GM12875 (cell line): ENCODE measurements around the gene CABP4.
A peak's percentile ranks its signal among the peaks of the same experiment; 100 is the strongest.

ENCODE experiments used
- H3K4me3 ChIP-seq: one replicate; pipeline ENCODE4 v1.5.1; 2011; ENCODE audit warnings: low read depth, low read length, control low read depth
- TF ChIP-seq, protein P1 (sequence below): IDR thresholded peaks from 2 replicates; pipeline ENCODE4 v1.5.1; 2011; ENCODE audit warnings: low read depth, mild to moderate bottlenecking, control low read depth, inconsistent platforms, low read length, moderate library complexity, borderline replicate concordance; ENCODE audit not compliant: insufficient read depth

The CABP4 gene

GRCh38 chr11:67455054-67455453 lies at the start of gene CABP4:
CABP4 (plus strand) TSS chr11:67455354; CDS start chr11:67455424, 70 bp downstream.
- H3K4me3 ChIP-seq: no peak within 1 kb of the TSS
- TF ChIP-seq, protein P1, sequence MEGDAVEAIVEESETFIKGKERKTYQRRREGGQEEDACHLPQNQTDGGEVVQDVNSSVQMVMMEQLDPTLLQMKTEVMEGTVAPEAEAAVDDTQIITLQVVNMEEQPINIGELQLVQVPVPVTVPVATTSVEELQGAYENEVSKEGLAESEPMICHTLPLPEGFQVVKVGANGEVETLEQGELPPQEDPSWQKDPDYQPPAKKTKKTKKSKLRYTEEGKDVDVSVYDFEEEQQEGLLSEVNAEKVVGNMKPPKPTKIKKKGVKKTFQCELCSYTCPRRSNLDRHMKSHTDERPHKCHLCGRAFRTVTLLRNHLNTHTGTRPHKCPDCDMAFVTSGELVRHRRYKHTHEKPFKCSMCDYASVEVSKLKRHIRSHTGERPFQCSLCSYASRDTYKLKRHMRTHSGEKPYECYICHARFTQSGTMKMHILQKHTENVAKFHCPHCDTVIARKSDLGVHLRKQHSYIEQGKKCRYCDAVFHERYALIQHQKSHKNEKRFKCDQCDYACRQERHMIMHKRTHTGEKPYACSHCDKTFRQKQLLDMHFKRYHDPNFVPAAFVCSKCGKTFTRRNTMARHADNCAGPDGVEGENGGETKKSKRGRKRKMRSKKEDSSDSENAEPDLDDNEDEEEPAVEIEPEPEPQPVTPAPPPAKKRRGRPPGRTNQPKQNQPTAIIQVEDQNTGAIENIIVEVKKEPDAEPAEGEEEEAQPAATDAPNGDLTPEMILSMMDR: no peak

DNA sequence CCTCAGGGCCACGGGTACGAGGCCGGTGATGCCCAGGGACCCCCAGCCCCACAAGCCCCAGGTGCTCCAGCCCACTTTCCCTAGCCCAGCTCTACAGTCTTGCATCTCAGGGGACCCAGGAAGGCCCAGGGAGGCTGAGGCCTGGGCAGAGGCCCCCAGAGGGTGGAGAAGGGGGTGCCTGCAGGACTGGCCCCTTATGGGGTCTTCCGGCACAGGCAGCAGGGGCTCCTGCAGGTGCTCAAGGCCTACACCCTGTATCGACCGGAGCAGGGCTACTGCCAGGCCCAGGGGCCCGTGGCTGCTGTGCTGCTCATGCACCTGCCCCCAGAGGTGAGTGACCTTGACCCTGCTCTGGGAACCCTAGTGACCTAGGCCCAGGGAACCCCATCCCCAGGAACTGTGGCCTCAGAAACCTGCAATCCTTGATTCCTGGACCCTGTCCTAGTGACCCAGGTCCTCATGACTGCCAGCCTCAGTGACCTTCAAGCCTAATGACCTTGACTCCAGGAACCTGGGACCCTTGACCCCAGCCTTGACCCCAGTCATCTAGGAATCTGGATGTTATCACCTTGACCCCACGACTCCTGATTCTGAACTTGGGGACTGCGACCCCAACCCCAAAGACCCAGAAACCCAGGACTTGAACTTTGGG lies 49.3 kb upstream of the CABP4 start:
- TF ChIP-seq, protein P1: no peak
- no peak overlapping the region for H3K4me3 ChIP-seq

- TF ChIP-seq, protein P1: no peak
- no peak overlapping the region for H3K4me3 ChIP-seq
Measured at GRCh38 chr11:67406420-67406968, 48.7 kb upstream of the CABP4 start.

DNA sequence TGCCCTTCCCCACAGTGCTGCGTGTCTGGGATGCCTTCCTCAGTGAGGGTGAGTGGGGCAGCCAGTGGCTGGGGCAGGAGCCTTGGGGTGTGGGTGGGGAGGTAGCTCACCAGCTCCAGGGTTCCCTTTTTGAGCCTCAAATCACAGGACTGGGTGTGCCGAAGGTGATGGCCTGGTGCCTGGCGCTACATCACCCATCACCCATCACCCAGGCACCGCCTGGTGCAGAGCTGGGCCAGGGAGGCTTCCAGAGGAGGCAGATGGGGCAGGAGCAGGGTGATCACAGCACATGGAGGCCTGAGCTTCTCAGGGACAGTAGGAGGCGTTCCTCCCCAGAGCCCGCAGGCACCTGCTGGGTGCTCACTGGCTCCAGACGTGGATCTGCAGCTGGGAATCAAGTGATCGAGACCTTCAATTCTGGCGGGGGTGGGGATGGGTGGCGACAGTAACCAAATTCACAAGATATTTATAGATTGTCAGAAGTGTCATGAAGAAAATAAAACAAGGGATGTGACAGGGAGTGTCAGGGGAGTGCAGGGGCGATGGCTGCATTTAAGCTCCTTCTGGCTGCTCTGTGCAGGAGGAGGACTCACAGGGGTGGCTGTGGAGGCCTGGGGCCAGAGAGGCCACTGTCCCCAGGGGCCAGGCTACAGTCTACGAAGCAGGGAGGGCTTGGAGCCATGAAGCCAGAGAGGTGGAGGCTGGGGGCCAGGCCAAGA lies 48.0 kb upstream of the CABP4 start:
- H3K4me3 ChIP-seq: no peak overlapping the region
- TF ChIP-seq, protein P1: no peak

DNA sequence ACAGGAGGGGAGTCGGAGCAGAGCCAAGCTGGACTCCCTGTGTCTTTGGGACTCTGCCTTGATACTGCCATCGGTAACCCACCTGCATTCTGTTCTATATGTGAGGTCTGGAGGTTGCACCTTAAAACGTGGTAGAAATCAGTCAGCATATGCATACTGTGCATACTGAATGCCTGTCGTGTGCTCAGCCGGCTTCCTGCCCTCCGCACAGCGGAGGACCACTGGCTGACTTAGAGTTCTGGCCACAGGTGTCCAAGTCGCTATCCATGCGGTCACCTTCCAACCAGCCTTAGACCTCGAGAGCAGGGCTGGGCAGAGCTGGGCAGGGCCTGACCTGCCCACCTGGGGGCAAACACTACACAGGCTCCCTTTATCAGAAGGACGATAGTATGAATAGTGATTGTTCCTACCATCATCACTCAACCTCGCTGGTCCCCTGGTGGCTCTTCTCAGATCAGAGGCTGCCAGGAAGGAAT lies 47.4 kb upstream of the CABP4 start:
- H3K4me3 ChIP-seq: no peak overlapping the region
- TF ChIP-seq, protein P1: no peak

DNA sequence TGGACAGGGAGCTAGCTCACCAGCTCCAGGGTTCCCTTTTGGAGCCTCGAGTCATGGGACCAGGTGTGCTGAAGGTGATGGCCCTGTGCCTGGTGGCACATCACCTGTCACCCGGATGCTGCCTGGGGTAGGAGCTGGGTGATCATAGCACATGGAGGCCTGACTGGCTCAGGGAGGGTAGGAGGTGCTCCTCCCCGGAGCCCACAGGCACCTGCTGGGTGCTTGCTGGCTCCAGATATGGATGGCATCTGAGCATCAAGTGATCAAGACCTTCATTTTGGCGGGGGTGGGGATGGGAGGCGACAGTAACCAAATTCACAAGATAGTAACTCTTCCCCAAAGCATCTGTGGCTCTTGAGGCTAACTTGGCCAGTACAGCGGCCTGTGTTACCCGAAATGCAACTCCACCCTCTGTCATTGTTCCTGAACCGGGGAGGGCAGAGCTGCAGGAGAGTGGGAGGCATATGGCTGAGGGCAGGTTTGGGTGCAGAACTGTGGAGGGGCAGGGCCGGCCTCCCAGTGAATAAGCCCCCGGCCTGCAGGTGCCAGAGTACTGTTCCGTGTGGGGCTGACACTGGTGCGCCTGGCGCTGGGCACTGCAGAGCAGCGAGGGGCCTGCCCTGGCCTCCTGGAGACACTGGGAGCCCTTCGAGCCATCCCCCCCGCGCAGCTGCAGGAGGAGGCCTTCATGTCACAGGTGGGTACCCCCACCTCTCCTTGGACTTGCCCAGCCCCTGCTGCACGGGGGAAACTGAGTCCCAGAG lies 46.5 kb upstream of the CABP4 start:
- H3K4me3 ChIP-seq: peak overlapping the region; percentile 34
- TF ChIP-seq, protein P1: no peak
